Stimulated activated CD8-positive, alpha-beta memory T cell treated with anti-CD3 and anti-CD28 coated beads, Interleukin-15, amount 100 ng/mL, for 4 hours (primary cell): ENCODE data around the gene ZNF112.

Experiments used
- DNase-seq, 2 donors: peaks; one replicate each; pipeline ENCODE4 v3.0.0-alpha.2; 2020; ENCODE audit warnings: low read depth in 2 of 2

Gene ZNF112

DNA sequence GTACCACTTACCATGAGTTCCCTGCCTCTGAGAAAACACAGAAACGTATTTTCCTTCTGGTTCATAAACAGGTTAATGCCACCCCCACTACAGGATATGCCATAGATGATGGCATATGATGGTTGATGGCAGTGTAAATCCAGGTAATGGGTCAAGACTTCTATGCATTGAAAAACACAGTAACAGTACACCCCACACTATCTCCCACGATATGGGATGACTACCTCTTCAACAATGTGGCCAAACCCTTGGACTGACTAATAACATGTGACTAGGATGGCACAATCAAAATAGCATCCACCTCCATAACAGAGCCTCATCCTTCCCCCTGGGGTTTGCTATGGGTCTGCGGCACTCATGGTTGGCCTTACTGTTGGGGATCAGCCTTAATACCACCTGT lies 73.6 kb downstream of the ZNF112 start:
- no peak for DNase-seq

DNA sequence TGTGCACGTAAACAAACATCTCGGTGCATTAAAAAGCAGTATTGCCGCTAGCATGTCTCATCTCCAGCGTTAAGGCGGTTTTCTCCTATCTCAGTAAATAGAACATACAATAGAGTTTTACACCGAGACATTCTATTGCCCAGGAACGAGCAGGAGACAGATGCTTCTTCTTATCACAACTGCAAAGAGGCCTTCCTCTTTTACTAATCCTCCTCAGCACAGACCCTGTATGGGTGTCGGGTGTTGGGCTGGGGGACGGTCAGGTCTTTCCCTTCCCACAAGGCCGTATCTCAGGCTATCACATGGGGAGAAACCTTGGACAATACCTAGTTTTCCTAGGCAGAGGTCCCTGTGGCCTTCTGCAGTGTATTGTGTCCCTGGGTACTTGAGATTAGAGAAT lies 75.6 kb downstream of the ZNF112 start:
- no peak for DNase-seq

DNA sequence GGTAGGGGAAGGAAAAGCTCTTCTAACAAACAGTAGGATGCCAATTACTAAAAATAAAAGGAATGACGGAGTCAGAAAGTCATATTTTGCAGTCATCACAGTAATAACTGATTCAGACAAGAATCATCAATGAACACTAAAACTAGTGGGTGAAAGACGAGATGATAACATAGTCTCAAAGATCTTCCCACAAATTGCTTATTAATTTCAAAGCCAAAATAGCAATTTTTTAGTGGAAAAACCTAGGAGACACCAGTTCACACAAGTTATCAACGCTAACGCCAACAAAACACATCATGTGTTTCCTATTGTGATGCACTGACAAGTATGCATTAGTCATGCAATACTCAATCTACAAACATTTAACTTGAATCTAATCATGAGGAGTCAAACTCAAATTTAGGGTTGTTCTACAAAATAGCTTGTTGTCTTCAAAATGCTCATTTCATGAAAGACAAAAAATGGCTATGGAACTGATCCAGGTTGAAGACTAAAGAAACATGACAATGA lies 78.2 kb downstream of the ZNF112 start:
- DNase-seq, result no peak

DNA sequence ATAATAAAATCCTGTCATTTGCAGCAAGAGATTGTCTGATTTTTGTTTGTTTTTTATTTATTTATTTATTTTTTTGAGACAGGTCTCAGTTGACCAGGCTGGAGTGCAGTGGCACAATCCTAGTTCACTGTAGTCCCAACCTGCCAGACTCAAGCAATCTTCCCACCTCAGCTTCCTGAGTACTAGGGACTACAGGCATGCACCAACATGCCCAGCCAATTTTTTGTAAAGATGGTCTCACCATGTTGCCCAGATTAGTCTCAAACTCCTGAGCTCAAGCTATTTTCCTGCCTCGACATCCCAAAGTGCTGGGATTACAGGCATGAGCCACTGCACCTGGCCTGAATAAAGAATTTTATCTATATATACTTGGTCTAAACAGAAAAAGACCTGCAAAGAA lies 79.1 kb downstream of the ZNF112 start:
- DNase-seq, result no peak
